GM19239 (cell line): ENCODE measurements around the gene SH2D4B.

Experiments
- DNase-seq: peaks from one replicate; pipeline ENCODE4 v3.0.0; 2011; ENCODE audit warnings: low spot score; ENCODE audit not compliant: insufficient read length
- FAIRE-seq: peaks from 2 replicates; lab custom pipeline; 2011; peaks lifted over from hg19 to GRCh38; lab: Jason Lieb, UNC

SH2D4B gene

DNA sequence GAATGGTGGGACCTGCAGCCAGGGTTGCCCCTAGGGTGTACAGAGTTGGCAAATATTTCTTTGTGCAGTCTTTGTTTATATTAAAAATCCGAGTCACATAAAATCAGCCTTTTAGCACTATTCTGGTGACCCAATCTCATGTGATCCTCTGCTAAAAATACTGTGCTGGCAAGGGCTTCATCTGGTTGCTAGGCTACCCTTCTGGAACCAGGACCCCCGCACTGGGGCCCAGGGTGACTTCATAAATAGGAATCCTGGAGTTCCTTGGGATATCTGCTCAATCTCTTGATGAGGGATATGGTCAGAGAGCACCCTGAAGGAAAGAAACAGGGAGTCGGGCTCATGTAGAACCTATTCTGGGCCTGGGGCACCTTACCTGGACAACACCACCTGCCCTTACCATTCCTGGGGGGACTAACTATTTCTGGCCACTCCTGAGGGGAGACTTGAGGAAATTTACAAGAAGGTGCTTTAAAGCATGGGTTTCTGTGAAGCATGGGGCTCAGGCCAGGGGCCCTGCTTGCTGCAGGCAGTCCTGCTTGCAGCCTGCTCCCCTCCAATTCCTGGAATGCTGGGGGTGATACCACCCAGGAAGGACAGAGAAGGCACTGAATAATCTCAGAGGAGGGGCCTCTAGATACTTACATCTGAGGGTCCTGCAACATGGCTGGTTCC, 44.7 kb downstream of the SH2D4B start:
- no peak for FAIRE-seq

DNA sequence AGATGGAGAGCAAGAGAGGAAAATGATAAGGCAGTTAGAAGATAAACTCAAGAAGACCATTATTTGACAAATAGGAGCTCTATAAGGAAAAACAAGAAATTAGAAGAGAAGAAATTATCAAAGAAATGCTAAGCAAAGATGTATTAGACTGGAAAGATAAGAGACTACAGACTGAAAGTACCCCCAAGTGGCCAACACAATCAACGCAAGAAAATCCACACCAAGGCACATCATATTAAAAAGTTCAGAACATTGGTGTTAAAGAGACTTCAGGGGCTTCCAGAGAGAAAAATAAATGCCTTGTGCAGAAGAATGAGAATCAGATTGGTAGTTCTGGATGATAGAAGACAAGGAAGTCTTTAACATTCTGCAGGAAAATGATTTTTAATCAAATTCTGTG, 46.0 kb downstream of the SH2D4B start:
- no peak for FAIRE-seq
- DNase-seq: no peak

More for the DNA sequence above, 44.7 kb downstream of the SH2D4B start:
- DNase-seq: no peak

DNA sequence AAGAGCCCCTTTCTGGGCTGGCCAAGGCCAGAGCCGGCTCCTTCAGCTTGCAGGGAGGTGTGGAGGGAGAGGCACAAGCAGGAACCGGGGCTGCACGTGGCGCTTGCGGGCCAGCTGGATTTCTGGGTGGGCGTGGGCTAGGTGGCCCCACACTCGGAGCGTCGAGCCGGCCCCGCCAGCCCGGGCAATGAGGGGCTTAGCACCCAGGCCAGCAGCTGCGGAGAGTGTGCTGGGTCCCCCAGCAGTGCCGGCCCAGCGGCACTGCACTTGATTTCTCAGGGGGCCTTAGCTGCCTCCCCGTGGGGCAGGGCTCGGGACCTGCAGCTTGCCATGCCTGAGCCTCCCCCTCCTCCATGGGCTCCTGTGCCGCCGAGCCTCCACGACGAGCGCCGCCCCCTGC, 48.1 kb downstream of the SH2D4B start:
- DNase-seq (no peak), FAIRE-seq (no peak)

DNA sequence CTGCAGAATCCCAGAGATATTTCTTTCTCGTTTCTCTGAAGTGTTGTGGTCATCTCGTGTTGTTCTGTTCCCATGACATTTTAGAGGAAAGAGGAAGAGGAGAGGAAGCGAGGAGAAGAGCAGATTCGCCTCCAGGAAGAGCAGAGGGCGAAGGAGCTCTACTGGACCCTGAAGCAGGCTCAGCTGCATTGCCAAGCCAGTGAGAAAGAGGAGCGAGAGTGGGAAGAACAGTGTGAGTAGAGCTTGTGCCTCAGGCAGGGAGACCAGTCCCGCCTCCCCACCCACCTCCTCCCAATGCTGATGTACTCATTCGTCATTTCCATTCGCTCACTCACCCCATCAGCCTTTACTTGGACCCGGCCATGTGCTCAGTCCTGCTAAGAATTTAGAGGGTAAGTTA, 50.8 kb downstream of the SH2D4B start:
- no peak for FAIRE-seq
- no peak for DNase-seq

DNA sequence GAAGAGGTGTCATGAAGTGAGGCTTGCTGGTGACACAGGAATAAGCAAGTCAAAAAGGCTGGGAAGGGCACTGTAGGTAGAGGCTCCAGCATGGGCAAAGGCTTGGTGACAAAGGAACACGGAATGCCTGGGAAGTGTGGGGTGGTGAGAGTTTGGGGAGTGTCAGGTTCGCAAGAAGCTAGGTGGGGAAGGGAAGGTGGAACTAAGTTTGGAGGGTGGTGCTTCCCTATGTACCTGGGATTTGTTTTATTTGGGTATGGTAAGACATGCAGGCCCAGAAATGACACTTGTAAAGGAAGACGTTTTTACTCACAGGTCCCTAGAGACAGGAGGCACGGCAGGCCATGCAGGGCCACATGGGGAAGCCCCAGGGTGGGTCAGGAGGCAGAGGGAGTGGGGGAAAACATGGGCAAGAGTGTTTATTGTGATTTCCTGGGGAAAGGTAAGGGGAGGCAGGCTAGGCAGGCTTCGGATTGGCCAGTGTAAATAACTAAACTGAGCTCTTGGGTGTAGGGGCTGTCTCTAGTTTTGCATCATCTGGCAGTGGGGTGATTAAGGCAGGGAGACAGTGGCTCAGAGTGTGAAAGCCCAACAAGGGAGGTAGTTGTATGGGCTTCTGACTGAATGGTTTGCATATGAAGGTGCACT, 52.1 kb downstream of the SH2D4B start:
- no peak for DNase-seq
- peak; percentile 14 for FAIRE-seq

DNA sequence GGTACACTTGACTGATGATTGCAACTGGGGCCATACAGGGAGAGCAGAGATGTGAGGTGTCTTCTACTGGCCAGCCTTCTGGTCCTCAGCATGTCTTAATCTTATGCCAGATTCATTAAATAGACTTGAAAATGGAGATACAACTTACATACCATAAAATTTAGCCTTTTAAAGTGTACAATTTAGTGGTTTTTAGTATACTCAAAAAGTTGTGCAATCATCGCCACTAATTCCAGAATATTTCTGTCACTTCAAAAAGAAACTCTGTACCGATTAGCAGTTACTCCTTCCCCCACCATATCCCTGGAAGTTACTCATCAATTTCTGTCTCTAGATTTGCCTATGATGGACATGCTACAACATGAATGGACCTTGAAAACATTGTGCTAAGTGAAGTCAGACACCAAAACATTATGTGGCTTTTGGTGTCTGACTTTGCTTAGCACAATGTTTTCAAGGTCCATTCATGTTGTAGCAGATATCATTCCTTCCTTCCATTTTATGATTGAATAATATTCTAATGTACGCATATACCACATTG, 53.0 kb downstream of the SH2D4B start:
- DNase-seq (no peak), FAIRE-seq (no peak)

DNA sequence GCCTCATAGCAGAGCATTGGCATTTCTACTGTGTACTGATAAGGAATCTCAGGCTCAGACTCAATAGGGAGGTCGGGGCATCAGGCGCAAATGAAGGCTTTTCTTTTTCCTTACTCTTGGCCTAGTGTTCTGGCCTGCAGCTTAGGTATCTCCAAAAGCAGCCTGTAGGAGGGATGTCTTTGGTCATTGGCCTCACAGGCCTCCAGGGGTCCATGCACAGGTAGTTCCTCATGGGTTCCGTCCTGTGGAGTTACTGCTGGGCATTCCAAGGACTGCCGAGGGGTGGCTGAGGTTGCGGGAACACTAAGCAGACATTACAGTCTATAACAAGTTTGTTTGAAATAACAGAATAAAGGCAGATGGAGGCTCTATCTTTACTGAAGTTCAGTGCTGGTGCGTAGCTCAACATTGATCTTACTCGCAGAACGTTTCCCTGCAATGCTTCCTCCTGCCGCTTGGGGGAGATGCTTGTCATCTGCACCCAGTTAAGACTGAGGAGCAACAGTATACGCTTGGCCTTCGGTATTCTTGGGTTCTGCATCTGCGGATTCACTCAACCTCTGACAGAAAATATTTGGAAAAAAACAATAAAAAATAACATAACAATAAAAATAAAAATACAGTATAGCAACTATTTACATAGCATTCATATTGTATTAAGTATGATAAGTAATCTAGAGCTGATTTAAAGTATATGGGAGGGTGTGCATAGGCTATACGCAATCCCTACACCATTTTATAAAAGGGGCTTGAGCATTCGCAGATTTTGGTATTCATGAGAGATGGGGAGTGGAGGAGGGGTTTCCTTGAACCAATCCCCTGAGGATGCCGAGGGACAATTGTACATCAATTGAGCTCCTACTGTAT, 58.9 kb downstream of the SH2D4B start:
- DNase-seq (peak; percentile 34), FAIRE-seq (peak; percentile 93)

DNA sequence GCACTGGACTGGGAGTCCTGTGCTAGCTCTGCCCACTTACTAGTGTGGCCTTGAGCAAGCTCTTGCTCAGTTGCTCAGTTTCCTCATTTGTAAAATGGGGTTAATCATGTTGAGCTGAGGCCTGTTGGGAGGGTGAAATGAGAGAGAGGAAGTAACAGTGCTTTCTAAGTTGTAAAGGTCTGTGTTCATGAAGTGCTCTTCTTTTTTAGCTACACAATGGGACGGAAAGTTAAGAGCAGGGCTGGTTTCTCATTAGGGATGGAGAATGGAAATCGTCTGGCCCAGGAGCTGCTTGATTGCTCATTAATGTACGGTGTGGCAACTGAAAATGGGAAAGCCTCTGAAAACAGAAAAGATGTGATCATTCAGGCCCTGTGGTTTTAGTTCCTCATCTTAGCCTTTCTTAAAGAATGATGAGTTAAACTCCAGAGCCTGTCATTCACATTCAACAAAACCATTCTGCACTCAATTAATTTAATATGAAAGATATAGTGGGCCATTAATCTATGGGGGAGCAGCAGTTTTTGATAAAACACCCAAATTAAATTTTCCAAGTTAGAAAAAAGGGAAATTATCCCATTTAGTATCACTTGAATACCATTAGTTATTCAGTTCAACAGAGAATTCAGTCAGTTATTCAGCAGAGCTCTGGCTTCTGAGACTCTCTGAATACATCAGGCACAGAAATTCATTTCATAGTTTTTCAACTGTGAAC, 60.5 kb downstream of the SH2D4B start:
- DNase-seq (no peak), FAIRE-seq (peak; percentile 94)

DNA sequence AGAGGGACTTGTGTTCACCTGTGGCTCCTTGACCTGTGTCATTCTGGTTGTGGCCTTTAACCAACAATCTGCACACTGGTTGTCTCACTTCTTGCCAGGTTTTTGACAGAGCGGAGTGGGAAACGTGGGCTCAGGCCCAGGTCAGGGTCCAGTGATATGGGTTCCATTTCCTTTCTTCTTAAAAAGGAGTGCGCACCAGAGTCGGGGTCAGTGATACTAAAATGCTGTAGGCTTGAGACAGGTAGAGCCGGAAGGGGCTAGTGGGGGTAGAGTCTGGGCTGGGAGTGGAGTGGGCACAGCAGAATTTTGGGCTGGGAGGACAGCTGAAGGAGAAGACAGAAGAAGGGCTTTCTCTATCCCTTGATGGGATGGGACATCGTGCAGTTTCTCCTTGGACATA, 61.2 kb downstream of the SH2D4B start:
- DNase-seq (no peak), FAIRE-seq (no peak)

DNA sequence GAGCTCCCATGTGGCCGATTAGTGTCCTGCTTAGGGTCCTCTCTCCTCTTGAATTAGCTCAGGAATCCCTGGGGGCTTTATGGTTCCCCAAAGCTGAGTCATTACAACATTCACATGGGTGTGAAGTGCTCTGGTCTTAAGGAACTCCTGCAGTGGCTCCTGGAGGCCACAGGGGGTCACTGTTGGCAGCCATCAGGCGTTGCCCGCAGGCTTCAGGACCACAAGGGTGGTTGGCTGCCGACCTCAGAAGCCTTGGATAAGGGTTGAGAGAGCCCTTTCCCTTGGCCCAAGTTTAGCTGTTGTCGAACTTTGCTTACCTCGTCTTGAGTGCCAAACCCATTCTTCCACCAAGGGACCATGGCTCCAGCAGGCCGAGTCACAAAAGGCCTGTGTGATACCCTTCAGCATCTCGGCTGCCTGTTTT, 61.7 kb downstream of the SH2D4B start:
- FAIRE-seq (peak; percentile 95), DNase-seq (peak; percentile 65)

DNA sequence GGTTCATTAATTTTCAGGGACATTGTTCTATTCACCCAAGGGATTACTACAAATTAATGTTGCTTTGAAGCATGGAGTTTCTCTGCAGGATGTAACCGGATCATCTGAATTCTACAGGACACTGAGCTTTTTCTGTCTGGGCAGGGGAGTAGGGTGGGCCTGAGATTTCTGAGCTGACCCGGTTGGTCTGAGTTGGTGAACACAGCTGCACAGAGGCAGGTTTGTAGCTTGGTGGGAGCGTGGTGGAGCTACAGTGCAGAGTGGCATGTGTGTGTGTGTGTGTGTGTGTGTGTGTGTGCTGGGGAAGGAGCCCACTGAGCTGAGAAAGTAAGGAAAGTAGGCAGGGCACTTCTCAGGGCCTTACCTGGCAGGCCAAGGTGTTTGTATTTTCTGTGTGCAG, 62.6 kb downstream of the SH2D4B start:
- no peak for DNase-seq
- no peak for FAIRE-seq

DNA sequence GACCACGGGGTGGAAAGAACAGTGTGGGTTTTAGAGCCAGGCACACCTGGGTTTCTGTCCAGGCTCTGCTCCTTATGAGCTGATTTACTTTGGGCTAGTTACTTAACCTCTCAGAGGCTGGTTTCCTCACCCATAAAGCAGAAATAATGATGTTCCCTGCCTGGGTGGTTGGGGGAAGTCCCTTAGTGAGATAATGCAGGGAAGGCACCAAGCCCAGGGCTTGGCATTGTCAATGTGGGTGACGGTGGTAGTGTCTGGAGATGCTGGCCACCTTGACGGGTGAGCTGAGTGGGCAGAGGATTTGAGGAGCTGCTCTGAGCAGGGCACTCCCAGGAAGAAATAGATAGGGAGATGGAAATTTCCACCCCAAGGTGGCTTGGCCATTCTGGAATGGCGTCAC, 65.2 kb downstream of the SH2D4B start:
- FAIRE-seq: no peak
- DNase-seq: no peak

DNA sequence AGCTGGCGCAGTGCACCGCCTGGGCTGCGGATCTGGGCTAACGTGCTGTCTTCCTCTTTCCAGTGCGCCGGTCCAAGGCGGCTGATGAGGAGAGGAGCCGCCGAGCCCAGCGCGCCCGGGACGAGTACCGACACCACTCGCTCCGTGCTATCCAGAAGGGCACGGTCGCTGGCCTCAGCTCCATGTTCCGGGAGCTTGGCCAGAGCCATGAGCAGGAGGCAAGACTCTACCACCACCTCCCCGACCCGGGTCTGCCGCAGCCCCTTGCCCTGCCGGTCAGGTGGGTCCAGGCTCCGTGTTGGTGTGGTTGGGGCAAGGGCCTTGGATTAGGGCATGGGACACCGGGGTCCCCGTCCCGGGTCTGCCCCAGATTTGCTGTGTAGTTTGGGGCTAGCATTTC, 65.8 kb downstream of the SH2D4B start:
- DNase-seq: no peak
- FAIRE-seq: no peak

DNA sequence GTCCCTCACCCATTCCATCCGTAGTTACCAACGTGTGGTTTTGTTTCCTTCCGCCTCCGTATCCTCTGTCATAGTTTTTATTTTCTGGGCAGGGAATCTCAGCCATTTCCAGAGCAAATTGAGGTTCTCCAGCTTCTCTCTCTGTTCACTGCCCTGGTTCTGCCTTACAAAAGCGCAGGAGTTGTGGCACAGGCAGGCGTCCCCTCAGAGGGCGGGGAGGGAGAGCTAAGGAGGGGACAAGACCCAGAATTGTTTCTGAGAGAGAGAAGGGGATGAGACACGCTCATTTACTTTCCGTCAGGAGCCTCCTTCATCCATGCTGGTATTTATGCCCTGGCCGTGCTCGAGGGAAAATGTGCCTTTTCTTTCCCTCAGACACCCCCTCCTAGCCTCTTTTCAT, 71.0 kb downstream of the SH2D4B start:
- DNase-seq: no peak
- FAIRE-seq: no peak

DNA sequence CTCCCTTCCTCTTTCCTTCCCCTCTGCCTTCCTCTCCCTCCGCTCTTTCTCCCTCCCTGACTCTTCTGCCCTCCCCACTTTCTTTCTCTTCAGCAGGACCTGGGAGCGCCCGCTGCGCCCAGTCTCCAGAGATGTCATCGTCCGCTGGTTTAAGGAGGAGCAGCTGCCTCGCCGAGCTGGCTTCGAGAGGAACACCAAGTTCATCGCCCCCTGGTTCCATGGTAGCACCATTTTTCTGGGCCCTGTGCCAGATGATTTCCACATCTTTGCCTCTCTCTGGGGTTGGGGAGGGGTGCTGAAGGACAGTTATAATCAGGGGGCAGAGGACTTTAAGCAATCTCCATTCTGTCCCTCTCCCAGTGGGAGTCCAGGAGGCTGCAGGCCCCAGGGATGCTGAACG, 71.6 kb downstream of the SH2D4B start:
- DNase-seq: no peak
- no peak for FAIRE-seq

DNA sequence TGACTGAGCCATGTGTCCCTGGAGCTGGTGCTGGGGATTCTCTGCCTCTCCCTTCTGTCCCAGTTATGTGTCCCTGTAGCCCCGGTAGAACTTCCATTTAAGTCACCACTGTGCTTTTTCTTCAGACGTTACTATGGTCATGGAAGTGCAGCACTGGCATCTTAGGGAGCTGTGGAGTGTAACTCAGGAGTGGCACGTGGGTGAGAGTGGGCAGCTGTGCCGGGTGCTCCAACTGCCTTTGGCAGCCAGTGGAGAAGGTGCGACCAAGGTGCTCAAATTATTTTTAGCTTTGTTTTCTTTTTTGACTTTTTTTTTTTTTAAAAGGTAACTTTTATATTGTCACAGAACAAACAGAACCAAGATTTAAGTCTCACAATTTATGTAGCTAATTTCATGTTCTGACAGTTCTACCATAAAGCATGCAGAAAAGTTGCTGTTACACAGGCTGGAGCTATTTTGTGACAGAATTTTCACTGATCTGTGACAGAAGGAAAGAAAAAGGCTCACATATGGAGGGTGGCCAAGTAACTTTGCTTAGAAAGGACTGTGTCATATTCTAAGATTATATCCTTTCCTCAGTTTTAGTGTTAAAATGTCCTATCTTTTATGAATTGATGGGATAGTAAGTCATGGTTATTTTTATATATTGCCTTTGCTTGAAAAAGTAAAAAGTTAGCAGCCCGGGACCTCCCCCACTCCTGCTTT, 73.9 kb downstream of the SH2D4B start:
- no peak for FAIRE-seq

DNA sequence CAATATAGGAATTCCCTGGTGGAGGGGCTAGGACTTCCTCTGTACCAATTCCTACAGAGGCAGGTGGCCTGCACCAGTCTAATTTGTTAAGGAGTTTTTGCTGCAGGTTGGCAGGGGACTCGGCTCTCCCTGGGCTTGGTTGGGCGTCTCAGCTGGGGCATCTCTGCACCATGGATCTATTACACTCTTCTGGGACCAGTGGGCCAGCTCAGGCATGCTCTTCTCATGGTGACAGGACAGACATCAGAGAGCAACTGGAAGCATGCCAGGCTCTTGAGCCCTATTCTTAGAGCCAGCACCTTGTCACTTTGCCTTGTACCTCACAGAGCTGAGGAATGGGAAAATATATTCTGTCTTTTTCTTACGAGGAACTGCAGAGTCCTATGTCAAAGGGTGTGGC, 74.6 kb downstream of the SH2D4B start:
- DNase-seq: no peak

More for the DNA sequence above, 73.9 kb downstream of the SH2D4B start:
- no peak for DNase-seq

DNA sequence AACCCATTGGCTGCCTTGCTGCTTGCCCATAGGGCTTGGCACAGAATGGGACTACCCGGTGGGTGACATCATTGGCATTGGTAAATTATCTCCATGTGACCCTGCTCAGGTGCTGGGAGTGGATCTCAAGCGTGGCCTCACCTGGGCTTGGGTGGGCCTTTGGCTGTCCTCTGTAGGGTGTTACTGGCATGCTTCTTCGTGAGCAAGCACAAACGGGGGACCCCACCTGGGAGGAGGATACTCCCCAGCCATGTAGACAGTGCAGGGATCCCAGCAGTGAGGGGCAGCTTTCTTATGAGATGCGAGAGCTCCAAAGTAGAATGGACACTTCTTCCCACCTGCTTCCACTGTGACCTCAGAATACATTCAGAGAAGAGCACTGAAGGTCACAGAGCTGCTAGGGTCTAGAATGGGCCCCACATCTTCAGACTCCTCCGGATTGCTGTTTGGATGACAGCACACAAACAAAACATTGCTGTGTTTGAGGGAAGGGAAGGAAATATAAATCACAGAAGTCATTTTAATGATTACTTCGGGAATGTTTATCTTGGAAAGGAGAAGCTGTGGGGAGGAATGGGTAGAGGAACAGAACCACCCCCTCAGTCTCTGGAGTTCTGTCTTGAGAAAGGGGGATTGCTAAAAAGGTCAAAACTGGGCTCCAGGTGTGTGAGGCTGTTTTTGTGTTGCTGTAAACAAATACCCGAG, 75.9 kb downstream of the SH2D4B start:
- DNase-seq (no peak), FAIRE-seq (no peak)

More for the DNA sequence above, 74.6 kb downstream of the SH2D4B start:
- FAIRE-seq: no peak
